ENCODE measurements around the gene ELF1. TPM values are rescaled to one million over a fixed set of nuclear protein-coding genes. Genes with fewer than 3 reads are reported as not detected.
"Not testable (repeated sequence)": the region's sequence is repeated elsewhere in the genome, so short reads cannot be mapped to it uniquely, and the experiment has no call there.

The ELF1 gene
- total and polyA plus RNA-seq, 9 donors, result 28.5 to 53.2 (median 47.7) TPM

- Histone ChIP-seq H3K36me3 (no peaks in the 10 kb centered on the region), H3K27me3 (no peaks in the 10 kb centered on the region), H3K27ac (no peak overlapping the region), H3K4me1 (ENCODE audit: insufficient read depth) (no peaks in the 10 kb centered on the region), H3K4me3 (no peak overlapping the region), H3K9me3 (no peaks in the 10 kb centered on the region)
- intact Hi-C loops (cut with DNase I), result no loop called here
- 85 to 96% (median 88%) methylated on average over 1 of the region's 1 CpG for WGBS, 3 donors
- DNase-seq, result no peak
- TF ChIP-seq EP300 (IDR thresholded peaks at IDR 0.05), result no peak
- no peak for TF ChIP-seq POLR2A (IDR thresholded peaks at IDR 0.05)
- no peak for TF ChIP-seq CTCF (IDR thresholded peaks at IDR 0.05)
Measured at GRCh38 chr13:40908546-40908945, 110.6 kb downstream of the ELF1 start.

- DNase-seq; H3K27me3 ChIP-seq; H3K4me1 ChIP-seq (ENCODE audit: insufficient read depth); H3K4me3 ChIP-seq; intact Hi-C loops (cut with DNase I); H3K36me3 ChIP-seq; H3K9me3 ChIP-seq; H3K27ac ChIP-seq: not testable (repeated sequence)
- 92 to 99% (median 93%) methylated on average over 6 to 29 of the region's 31 CpGs for WGBS, 3 donors
Measured at GRCh38 chr13:40901032-40901431, 118.1 kb downstream of the ELF1 start.

- H3K27me3 ChIP-seq; H3K4me1 ChIP-seq (ENCODE audit: insufficient read depth); H3K4me3 ChIP-seq; H3K9me3 ChIP-seq; H3K36me3 ChIP-seq; DNase-seq; H3K27ac ChIP-seq; intact Hi-C loops (cut with DNase I): not testable (repeated sequence)
- 97 to 100% methylated on average over 2 to 21 of the region's 28 CpGs; no CpG with 5 or more reads in 1 of the 3 donors for WGBS, 3 donors
Measured at GRCh38 chr13:40900568-40900967, 118.5 kb downstream of the ELF1 start.

GRCh38 chr13:40897053-40897452 lies 122.1 kb downstream of the ELF1 start:
- no peak overlapping the region for H3K27ac ChIP-seq
- no peak for DNase-seq
- no peaks in the 10 kb centered on the region for H3K36me3 ChIP-seq
- H3K27me3 ChIP-seq, result no peaks in the 10 kb centered on the region
- TF ChIP-seq POLR2A (IDR thresholded peaks at IDR 0.05) (no peak), EP300 (IDR thresholded peaks at IDR 0.05) (no peak), CTCF (IDR thresholded peaks at IDR 0.05) (no peak)
- H3K9me3 ChIP-seq, result no peaks in the 10 kb centered on the region
- intact Hi-C loops (cut with DNase I), result no loop called here
- H3K4me1 ChIP-seq (ENCODE audit: insufficient read depth), result no peaks in the 10 kb centered on the region
- H3K4me3 ChIP-seq, result no peak overlapping the region

- WGBS, 3 donors, result 81 to 89% (median 83%) methylated on average over 5 of the region's 5 CpGs
- no peak for TF ChIP-seq CTCF (IDR thresholded peaks at IDR 0.05)
- TF ChIP-seq POLR2A (IDR thresholded peaks at IDR 0.05), result no peak
Measured at GRCh38 chr13:40895227-40896184, 123.6 kb downstream of the ELF1 start.

GRCh38 chr13:40893573-40893972 lies 125.5 kb downstream of the ELF1 start:
- H3K4me3 ChIP-seq; intact Hi-C loops (cut with DNase I); H3K9me3 ChIP-seq; H3K36me3 ChIP-seq; H3K27me3 ChIP-seq; H3K4me1 ChIP-seq (ENCODE audit: insufficient read depth); H3K27ac ChIP-seq; DNase-seq: not testable (repeated sequence)
- 88 to 91% (median 89%) methylated on average over 3 of the region's 3 CpGs for WGBS, 3 donors

More at GRCh38 chr13:40895227-40896184, 123.6 kb downstream of the ELF1 start:
- DNase-seq, result no peak
- H3K27me3 ChIP-seq, result no peaks in the 10 kb centered on the region
- intact Hi-C loops (cut with DNase I), result no loop called here
- H3K4me3 ChIP-seq, result no peak overlapping the region
- H3K4me1 ChIP-seq (ENCODE audit: insufficient read depth), result no peaks in the 10 kb centered on the region
- H3K9me3 ChIP-seq, result no peaks in the 10 kb centered on the region
- no peaks in the 10 kb centered on the region for H3K36me3 ChIP-seq
- H3K27ac ChIP-seq, result no peak overlapping the region

Data from ovary (tissue), 9 donors.